Immature natural killer cell (primary cell): Measurements from ENCODE around the gene SCN1B. TPM values are rescaled to one million over a fixed set of nuclear protein-coding genes. Genes with fewer than 3 reads are reported as not detected.
"Not testable (repeated sequence)": the region's sequence is repeated elsewhere in the genome, so short reads cannot be mapped to it uniquely, and the experiment has no call there.

Experiments used
- DNase-seq, 3 donors: peaks; one replicate each; pipeline ENCODE4 v3.0.0; 2022; ENCODE audit warnings: mixed read lengths in 1 of 3
- H3K27ac Mint-ChIP-seq, 6 donors: one replicate each; pipeline ENCODE4 v1.8.0; 2020; ENCODE audit warnings: mixed read lengths in 6 of 6, mild to moderate bottlenecking in 5 of 6, inconsistent platforms in 4 of 6, moderate library complexity in 3 of 6
- H3K27me3 Mint-ChIP-seq, 3 donors: one replicate each; pipeline ENCODE4 v1.8.0; 2020 to 2021; ENCODE audit warnings: low read depth in 3 of 3, mild to moderate bottlenecking in 3 of 3, mixed read lengths in 3 of 3, moderate library complexity in 3 of 3, inconsistent platforms in 1 of 3
- H3K36me3 Mint-ChIP-seq, 3 donors: one replicate each; pipeline ENCODE4 v1.8.0; 2020; ENCODE audit warnings: mixed read lengths in 3 of 3, inconsistent platforms in 2 of 3, mild to moderate bottlenecking in 2 of 3
- H3K4me1 Mint-ChIP-seq, 2 donors: one replicate each; pipeline ENCODE4 v1.8.0; 2020; ENCODE audit warnings: inconsistent platforms in 2 of 2, mild to moderate bottlenecking in 2 of 2, mixed read lengths in 2 of 2, moderate library complexity in 1 of 2
- H3K4me3 Mint-ChIP-seq, 5 donors: one replicate each; pipeline ENCODE4 v1.8.0; 2020; ENCODE audit warnings: mild to moderate bottlenecking in 5 of 5, mixed read lengths in 5 of 5, inconsistent platforms in 3 of 5, moderate library complexity in 3 of 5
- H3K9me3 Mint-ChIP-seq, 6 donors: one replicate each; pipeline ENCODE4 v1.8.0; 2020; ENCODE audit warnings: mild to moderate bottlenecking in 6 of 6, mixed read lengths in 6 of 6, inconsistent platforms in 4 of 6, moderate library complexity in 3 of 6
- polyA plus RNA-seq, 3 donors: library from polyadenylated mRNA; unstranded; fragments of 300-500 nt; fragmentation: Illumina TruSeq; gene quantifications; one replicate each; pipeline ENCODE4 v1.2.3, GENCODE V29; 2021

Gene SCN1B
- polyA plus RNA-seq, 3 donors from 2014 or later = 0.27 to 0.83 (median 0.58) TPM

DNA sequence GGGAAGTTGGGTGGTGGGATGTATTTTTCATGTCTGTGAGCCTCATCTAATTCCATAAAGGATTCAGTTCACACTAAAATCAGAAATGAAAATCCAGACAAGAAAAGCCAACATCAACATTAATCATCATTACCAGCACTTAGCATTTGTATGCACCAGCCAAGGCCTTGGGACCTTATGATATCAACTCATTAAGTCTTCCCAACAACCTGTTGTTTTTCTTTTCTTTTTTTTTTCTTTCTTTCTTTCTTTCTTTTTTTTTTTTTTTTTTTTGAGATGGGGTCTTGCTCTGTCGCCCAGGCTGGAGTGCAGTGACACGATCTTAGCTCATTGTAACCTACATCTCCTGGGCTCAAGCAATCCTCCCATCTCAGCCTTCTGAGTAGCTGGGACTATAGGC, 20.4 kb downstream of the SCN1B start:
- not testable (repeated sequence) for H3K27ac Mint-ChIP-seq, H3K27me3 Mint-ChIP-seq, H3K9me3 Mint-ChIP-seq, H3K4me3 Mint-ChIP-seq, H3K4me1 Mint-ChIP-seq, DNase-seq, H3K36me3 Mint-ChIP-seq

DNA sequence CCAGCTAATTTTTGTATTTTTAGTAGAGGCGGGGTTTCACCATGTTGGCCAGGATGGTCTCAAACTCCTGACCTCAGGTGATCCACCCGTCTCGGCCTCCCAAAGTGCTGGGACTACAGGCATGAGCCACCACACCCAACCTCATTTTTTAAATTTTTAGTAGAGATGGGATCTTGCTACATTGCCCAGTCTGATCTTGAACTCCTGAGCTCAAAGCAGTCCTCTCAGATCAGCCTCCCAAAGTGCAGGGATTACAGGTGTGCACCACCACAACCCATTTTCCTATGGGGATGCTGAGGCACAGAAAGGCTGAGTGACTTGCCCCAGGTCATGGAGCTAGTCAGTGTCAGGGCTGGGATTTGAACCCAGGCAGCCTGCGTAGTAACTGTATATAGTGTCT, 21.0 kb downstream of the SCN1B start:
- DNase-seq, H3K4me1 Mint-ChIP-seq, H3K27ac Mint-ChIP-seq, H3K9me3 Mint-ChIP-seq, H3K36me3 Mint-ChIP-seq, H3K27me3 Mint-ChIP-seq, H3K4me3 Mint-ChIP-seq: not testable (repeated sequence)

- Mint-ChIP-seq H3K27me3 (peaks cover 0 to 5% (median 4%) of the 10 kb centered on the region in 3 donors), H3K36me3 (no peaks in the 10 kb centered on the region), H3K4me1 (no peaks in the 10 kb centered on the region), H3K4me3 (no peak overlapping the region), H3K9me3 (no peaks in the 10 kb centered on the region), H3K27ac (no peak overlapping the region)
- DNase-seq = no peak
Observed at GRCh38 chr19:35051796-35052195, 21.5 kb downstream of the SCN1B start.

DNA sequence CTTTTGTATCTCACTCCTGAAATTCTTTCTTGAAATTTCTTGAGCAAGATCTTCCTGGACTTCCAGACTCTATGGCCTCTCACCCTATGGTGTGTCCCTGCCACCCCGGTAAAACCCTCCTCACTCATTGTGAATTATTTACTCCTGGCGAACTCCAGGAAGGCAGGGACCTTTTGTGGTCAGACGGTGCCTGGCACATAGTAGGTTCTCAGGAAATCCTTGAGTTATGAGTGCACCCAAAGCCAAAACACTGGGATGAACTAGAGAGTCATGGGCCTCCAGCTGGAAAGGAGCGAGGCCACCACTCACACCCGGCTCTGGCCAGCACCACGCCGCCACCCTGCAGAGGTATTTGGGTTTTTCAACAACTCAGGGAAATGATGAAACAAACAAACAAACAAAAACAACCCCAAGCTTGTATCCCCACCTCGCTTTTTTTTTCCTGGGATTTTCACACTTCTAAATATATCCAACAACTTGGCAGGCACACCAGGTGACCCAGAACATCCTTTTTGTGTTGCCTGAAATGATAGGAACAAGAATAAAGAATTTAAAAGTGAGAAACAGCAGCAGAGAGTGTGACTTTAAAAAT, 22.4 kb downstream of the SCN1B start:
- Mint-ChIP-seq H3K27ac (no peak overlapping the region), H3K27me3 (peaks cover 0 to 4% (median 3%) of the 10 kb centered on the region in 3 donors), H3K4me1 (no peaks in the 10 kb centered on the region), H3K9me3 (no peaks in the 10 kb centered on the region), H3K4me3 (no peak overlapping the region), H3K36me3 (no peaks in the 10 kb centered on the region)
- no peak for DNase-seq

- H3K36me3 Mint-ChIP-seq = no peaks in the 10 kb centered on the region
- H3K27ac Mint-ChIP-seq = no peak overlapping the region
- no peaks in the 10 kb centered on the region for H3K4me1 Mint-ChIP-seq
Observed at GRCh38 chr19:35053667-35054293, 23.5 kb downstream of the SCN1B start.

DNA sequence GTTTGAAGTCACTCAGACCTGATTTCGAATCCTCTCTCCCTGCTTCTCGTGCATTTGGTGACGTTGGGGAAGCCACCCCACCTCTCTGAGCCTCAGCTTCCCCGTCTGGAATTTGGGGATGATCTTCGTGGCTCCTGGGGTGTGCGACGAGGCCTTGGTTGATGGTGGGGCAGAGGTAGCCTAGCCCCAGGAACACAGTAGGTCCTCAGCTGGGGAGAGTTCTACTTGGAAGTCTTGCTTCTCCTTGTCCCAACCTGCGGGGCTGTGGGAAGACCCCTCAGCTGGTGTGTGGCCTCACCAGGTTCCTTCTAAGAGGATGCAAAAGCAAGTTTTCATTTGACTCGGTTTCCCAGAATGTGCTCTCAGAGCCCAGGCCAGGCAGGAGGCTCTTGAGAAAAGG, 24.4 kb downstream of the SCN1B start:
- no peaks in the 10 kb centered on the region for H3K4me1 Mint-ChIP-seq
- H3K9me3 Mint-ChIP-seq = no peaks in the 10 kb centered on the region
- H3K4me3 Mint-ChIP-seq = no peak overlapping the region
- no peaks in the 10 kb centered on the region for H3K36me3 Mint-ChIP-seq
- no peak overlapping the region for H3K27ac Mint-ChIP-seq
- peaks cover 0 to 4% (median 3%) of the 10 kb centered on the region in 3 donors for H3K27me3 Mint-ChIP-seq
- DNase-seq = no peak

More at GRCh38 chr19:35053667-35054293, 23.5 kb downstream of the SCN1B start:
- peaks cover 0 to 4% (median 3%) of the 10 kb centered on the region in 3 donors for H3K27me3 Mint-ChIP-seq
- H3K9me3 Mint-ChIP-seq = no peaks in the 10 kb centered on the region
- no peak overlapping the region for H3K4me3 Mint-ChIP-seq
- no peak for DNase-seq

DNA sequence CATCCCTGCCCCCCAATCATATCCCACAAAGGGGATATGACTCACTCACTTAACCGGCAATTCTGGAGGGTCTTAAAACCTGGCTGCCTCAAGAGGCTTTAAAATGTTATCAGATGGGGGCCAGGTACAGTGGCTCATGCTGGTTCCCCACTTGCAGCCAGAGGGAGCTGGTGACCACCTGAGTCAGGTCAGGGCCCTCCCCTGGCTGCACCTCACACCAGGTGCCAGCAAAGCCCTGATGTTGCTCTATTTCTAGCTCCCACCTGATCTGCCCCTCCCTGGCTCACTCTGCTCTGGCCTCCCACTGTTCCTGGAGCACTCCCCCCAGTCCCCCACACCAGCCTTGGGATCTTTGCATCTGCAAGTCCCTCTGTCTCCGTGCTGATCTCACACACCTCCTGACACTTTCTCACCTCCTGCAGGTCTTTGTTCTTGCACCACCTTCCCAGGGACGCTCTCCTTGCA, 25.5 kb downstream of the SCN1B start:
- Mint-ChIP-seq H3K4me3 (no peak overlapping the region), H3K27me3 (peaks cover 1 to 4% (median 3%) of the 10 kb centered on the region in 3 donors), H3K4me1 (no peaks in the 10 kb centered on the region), H3K27ac (no peak overlapping the region), H3K36me3 (no peaks in the 10 kb centered on the region), H3K9me3 (no peaks in the 10 kb centered on the region)
- no peak for DNase-seq

DNA sequence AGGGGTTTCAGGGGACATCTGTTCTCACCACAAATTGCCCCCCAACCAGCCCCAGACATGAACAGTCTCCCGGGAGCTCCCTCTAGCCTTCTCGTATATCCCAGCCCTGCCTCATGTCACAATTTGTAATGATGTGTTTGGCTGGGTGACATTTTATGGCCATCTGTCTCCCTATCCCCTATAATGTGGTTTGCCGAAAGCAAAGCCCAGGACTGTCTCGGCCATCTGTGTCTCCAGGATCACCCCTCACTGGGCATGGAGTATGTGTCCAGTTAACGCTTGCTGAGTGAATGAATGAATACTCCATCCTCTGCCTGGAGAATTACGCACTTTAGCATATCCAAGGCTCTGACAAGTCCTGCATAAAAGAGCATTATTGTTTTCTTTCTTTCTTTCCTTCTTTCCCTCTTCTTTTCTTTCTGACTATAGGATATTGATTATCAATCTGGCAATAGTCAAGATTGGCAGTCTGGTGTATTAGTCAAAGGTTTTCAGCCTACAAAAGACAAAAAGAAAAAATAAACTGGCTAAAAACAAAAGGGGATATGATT, 26.3 kb downstream of the SCN1B start:
- no peak for DNase-seq
- Mint-ChIP-seq H3K9me3 (no peaks in the 10 kb centered on the region), H3K27me3 (peaks cover 1 to 4% (median 3%) of the 10 kb centered on the region in 3 donors), H3K27ac (no peak overlapping the region), H3K4me1 (no peaks in the 10 kb centered on the region), H3K4me3 (no peak overlapping the region), H3K36me3 (no peaks in the 10 kb centered on the region)

DNA sequence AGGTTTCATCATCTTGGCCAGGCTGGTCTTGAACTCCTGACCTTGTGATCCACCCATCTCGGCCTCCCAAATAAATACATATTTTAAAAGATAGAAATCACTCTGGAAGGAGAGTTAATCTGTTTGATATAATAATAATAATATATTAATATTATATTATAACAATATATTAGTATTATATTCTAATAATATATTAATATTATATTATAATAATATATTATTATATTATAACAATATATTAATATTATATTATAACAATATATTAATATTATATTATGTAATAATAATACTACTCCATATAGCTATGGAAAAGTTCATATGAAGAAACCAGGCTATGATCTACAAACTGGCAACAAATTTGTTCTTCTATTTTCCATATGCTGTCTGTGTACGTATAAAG, 28.1 kb downstream of the SCN1B start:
- DNase-seq = no peak
- Mint-ChIP-seq H3K27ac (no peak overlapping the region), H3K36me3 (no peaks in the 10 kb centered on the region), H3K27me3 (peaks cover 1 to 8% (median 3%) of the 10 kb centered on the region in 3 donors), H3K4me3 (no peak overlapping the region), H3K4me1 (no peaks in the 10 kb centered on the region), H3K9me3 (no peaks in the 10 kb centered on the region)

DNA sequence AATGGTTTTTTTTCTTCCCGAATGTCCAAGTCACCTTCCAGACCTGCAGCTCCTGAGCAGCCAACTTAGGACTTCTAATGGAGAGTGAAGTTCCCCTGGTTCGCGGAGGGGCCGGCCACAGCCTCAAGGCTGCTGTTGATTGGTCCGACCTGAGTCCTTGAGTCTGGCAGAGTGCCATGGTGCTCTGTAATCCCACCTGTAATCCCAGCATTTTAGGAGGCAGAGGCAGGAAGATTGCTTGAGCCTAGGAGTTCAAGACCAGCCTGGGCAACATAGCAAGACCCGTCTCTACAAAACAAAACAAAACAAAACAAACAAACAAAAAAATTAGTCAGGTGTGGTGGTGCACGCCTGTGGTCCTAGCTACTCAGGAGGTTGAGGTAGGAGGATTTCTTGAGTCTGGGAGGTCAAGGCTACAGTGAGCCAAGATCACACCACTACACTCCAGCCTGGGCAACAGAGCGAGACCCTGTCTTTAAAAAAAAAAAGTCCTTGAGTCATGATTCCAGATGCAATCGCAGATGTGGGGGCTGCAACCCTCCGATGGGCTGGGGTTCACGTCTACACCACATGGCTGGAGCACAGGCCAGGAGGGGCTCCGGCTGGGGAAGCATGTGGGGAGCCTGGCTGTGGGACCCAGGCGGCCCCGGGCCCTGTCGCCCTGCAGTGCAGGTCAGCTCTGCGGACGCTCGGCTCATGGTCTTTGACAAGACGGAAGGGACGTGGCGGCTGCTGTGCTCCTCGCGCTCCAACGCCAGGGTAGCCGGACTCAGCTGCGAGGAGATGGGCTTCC, 28.9 kb downstream of the SCN1B start:
- Mint-ChIP-seq H3K27me3 (peaks cover 1 to 14% (median 3%) of the 10 kb centered on the region in 3 donors), H3K9me3 (no peaks in the 10 kb centered on the region)

GRCh38 chr19:35059799-35060091, 29.5 kb downstream of the SCN1B start:
- no peak overlapping the region for H3K4me3 Mint-ChIP-seq

More for the DNA sequence above, 28.9 kb downstream of the SCN1B start:
- no peak for DNase-seq
- Mint-ChIP-seq H3K27ac (no peak overlapping the region), H3K4me3 (no peak overlapping the region), H3K36me3 (no peaks in the 10 kb centered on the region), H3K4me1 (no peaks in the 10 kb centered on the region)

DNA sequence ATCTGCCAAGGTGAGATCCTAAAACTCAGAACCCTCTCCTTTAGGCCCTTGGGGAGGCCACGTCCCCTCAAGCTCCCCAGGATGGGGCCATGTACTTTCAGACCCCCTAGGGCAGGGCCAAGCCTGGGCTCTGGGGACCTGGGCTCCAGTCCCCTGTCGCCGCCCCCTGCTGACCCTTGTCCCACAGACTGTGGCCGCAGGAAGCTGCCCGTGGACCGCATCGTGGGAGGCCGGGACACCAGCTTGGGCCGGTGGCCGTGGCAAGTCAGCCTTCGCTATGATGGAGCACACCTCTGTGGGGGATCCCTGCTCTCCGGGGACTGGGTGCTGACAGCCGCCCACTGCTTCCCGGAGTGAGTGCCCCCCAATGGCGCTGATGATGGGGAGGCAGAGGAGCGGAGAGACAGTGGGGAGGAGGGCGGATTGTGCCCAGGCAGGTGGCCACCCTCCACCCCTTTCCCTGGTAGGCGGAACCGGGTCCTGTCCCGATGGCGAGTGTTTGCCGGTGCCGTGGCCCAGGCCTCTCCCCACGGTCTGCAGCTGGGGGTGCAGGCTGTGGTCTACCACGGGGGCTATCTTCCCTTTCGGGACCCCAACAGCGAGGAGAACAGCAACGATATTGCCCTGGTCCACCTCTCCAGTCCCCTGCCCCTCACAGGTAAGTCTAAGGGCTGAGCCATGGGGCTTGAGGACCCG, 30.0 kb downstream of the SCN1B start:
- no peaks in the 10 kb centered on the region for H3K36me3 Mint-ChIP-seq
- H3K27ac Mint-ChIP-seq = no peak overlapping the region
- no peak for DNase-seq
- no peaks in the 10 kb centered on the region for H3K4me1 Mint-ChIP-seq
- no peaks in the 10 kb centered on the region for H3K9me3 Mint-ChIP-seq
- H3K27me3 Mint-ChIP-seq = peaks cover 1 to 16% (median 3%) of the 10 kb centered on the region in 3 donors
- H3K4me3 Mint-ChIP-seq = no peak overlapping the region

More at GRCh38 chr19:35059799-35060091, 29.5 kb downstream of the SCN1B start:
- Mint-ChIP-seq H3K36me3 (no peaks in the 10 kb centered on the region), H3K4me1 (no peaks in the 10 kb centered on the region), H3K27me3 (peaks cover 1 to 14% (median 3%) of the 10 kb centered on the region in 3 donors), H3K9me3 (no peaks in the 10 kb centered on the region), H3K27ac (no peak overlapping the region)
- DNase-seq = no peak

DNA sequence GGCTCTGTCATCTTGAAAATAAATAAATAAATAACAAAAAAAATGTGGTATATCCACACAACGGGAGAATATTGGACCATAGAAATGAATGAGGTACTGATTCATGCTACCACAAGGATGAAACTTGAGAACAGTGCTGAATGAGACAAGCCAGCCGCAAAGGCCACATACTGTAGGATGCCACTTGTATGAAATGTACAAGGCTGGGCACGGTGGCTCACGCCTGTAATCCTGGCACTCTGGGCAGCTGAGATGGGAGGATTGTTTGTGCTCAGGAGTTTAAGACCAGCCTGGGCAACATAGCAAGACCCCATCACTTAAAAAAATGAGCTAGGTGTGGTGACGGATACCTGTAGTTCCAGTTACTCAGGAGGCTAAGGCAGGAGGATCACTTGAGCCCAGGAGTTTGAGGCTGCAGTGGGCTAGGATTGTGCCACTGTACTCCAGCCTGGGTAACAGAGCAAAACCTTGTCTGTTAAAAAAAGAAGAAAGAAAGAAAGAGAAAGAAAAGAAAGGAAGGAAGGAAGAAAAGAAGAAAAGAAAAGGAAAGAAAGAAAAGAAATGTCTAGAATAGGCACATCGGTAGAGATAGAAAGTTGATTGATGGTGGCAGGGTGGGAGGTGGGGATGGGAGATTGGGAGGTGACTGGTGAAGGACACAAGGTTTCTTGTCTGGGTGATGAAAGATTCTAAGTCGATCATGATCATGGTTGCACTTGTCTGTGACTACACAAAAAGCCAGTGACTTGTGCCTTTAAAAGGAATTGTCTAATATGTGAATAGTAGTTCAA, 31.5 kb downstream of the SCN1B start:
- H3K9me3 Mint-ChIP-seq = no peaks in the 10 kb centered on the region
- DNase-seq = no peak
- peak overlapping the region in 2 of 6 donors; percentile 4 to 7 for H3K27ac Mint-ChIP-seq
- no peak overlapping the region for H3K4me3 Mint-ChIP-seq
- H3K27me3 Mint-ChIP-seq = peaks cover 0 to 12% (median 3%) of the 10 kb centered on the region in 3 donors
- H3K4me1 Mint-ChIP-seq = peaks cover 2 to 4% of the 10 kb centered on the region in 2 donors
- no peaks in the 10 kb centered on the region for H3K36me3 Mint-ChIP-seq
